ENCODE results near the gene CLTC. TPM values are rescaled to one million over a fixed set of nuclear protein-coding genes. Genes with fewer than 3 reads are reported as not detected.

The CLTC gene
- total and polyA plus RNA-seq, 2 of the 8 experiments (the other 6 are each of a cell fraction or from before 2014, with no cell fraction given) = 175 to 283 TPM

GRCh38 chr17:59620064-59620359, 317 bp downstream of the CLTC start (continued):
- TF ChIP-seq, protein P1, sequence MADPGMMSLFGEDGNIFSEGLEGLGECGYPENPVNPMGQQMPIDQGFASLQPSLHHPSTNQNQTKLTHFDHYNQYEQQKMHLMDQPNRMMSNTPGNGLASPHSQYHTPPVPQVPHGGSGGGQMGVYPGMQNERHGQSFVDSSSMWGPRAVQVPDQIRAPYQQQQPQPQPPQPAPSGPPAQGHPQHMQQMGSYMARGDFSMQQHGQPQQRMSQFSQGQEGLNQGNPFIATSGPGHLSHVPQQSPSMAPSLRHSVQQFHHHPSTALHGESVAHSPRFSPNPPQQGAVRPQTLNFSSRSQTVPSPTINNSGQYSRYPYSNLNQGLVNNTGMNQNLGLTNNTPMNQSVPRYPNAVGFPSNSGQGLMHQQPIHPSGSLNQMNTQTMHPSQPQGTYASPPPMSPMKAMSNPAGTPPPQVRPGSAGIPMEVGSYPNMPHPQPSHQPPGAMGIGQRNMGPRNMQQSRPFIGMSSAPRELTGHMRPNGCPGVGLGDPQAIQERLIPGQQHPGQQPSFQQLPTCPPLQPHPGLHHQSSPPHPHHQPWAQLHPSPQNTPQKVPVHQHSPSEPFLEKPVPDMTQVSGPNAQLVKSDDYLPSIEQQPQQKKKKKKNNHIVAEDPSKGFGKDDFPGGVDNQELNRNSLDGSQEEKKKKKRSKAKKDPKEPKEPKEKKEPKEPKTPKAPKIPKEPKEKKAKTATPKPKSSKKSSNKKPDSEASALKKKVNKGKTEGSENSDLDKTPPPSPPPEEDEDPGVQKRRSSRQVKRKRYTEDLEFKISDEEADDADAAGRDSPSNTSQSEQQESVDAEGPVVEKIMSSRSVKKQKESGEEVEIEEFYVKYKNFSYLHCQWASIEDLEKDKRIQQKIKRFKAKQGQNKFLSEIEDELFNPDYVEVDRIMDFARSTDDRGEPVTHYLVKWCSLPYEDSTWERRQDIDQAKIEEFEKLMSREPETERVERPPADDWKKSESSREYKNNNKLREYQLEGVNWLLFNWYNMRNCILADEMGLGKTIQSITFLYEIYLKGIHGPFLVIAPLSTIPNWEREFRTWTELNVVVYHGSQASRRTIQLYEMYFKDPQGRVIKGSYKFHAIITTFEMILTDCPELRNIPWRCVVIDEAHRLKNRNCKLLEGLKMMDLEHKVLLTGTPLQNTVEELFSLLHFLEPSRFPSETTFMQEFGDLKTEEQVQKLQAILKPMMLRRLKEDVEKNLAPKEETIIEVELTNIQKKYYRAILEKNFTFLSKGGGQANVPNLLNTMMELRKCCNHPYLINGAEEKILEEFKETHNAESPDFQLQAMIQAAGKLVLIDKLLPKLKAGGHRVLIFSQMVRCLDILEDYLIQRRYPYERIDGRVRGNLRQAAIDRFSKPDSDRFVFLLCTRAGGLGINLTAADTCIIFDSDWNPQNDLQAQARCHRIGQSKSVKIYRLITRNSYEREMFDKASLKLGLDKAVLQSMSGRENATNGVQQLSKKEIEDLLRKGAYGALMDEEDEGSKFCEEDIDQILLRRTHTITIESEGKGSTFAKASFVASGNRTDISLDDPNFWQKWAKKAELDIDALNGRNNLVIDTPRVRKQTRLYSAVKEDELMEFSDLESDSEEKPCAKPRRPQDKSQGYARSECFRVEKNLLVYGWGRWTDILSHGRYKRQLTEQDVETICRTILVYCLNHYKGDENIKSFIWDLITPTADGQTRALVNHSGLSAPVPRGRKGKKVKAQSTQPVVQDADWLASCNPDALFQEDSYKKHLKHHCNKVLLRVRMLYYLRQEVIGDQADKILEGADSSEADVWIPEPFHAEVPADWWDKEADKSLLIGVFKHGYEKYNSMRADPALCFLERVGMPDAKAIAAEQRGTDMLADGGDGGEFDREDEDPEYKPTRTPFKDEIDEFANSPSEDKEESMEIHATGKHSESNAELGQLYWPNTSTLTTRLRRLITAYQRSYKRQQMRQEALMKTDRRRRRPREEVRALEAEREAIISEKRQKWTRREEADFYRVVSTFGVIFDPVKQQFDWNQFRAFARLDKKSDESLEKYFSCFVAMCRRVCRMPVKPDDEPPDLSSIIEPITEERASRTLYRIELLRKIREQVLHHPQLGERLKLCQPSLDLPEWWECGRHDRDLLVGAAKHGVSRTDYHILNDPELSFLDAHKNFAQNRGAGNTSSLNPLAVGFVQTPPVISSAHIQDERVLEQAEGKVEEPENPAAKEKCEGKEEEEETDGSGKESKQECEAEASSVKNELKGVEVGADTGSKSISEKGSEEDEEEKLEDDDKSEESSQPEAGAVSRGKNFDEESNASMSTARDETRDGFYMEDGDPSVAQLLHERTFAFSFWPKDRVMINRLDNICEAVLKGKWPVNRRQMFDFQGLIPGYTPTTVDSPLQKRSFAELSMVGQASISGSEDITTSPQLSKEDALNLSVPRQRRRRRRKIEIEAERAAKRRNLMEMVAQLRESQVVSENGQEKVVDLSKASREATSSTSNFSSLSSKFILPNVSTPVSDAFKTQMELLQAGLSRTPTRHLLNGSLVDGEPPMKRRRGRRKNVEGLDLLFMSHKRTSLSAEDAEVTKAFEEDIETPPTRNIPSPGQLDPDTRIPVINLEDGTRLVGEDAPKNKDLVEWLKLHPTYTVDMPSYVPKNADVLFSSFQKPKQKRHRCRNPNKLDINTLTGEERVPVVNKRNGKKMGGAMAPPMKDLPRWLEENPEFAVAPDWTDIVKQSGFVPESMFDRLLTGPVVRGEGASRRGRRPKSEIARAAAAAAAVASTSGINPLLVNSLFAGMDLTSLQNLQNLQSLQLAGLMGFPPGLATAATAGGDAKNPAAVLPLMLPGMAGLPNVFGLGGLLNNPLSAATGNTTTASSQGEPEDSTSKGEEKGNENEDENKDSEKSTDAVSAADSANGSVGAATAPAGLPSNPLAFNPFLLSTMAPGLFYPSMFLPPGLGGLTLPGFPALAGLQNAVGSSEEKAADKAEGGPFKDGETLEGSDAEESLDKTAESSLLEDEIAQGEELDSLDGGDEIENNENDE (IDR thresholded peaks at IDR 0.05; ENCODE audit: insufficient replicate concordance, low read length) = no peak
- no peak; a peak in 1 of 4 replicates for TF ChIP-seq SIN3A (conservative IDR thresholded peaks at IDR 0.05 in 1 of 2, IDR thresholded peaks at IDR 0.05 in 1 of 2; ENCODE audit: low read depth in 1 of 2, low read length in 2 of 2)
- TF ChIP-seq RXRA (IDR thresholded peaks at IDR 0.05; ENCODE audit: insufficient read depth, low read depth, low read length) = no peak
- no peak for TF ChIP-seq USF2 (IDR thresholded peaks at IDR 0.05; ENCODE audit: low read length)
- TF ChIP-seq YY1 (IDR thresholded peaks at IDR 0.05; ENCODE audit: low read depth, low read length) = no peak
- TF ChIP-seq CTBP2 (IDR thresholded peaks at IDR 0.05; ENCODE audit: borderline replicate concordance, insufficient read depth, insufficient read length, low read length) = no peak
- TF ChIP-seq FOSL1 (IDR thresholded peaks at IDR 0.05; ENCODE audit: insufficient read depth, low read depth, low read length) = no peak
- TF ChIP-seq KDM5A (IDR thresholded peaks at IDR 0.05; ENCODE audit: low read length) = no peak
- TF ChIP-seq CHD1 (IDR thresholded peaks at IDR 0.05; ENCODE audit: low read depth, low read length) = no peak
- TF ChIP-seq KDM4A (IDR thresholded peaks at IDR 0.05; ENCODE audit: low read depth, low read length, severe bottlenecking) = no peak
- no peak for TF ChIP-seq EGR1 (IDR thresholded peaks at IDR 0.05; ENCODE audit: borderline replicate concordance, low read depth, low read length)

All from H1 (cell line).